Activated B cell treated with CpG ODN at 0.5 μM for 24 hours (primary cell): ENCODE data around the gene CGRRF1. TPM values are rescaled to one million over a fixed set of nuclear protein-coding genes. Genes with fewer than 3 reads are reported as not detected.

Source experiments
- ATAC-seq: fragments of 200-7000 bp; cut with Tn5 transposase; one replicate; pipeline ENCODE4 v1.10.0; 2021; ENCODE audit warnings: low read depth, mild to moderate bottlenecking, moderate library complexity
- CTCF ChIA-PET: fragments of 350-600 bp; sonication (Branson Sonifier 250); formaldehyde crosslinking; loops from one replicate; lab custom pipeline; 2021; ENCODE audit warnings: antibody characterized with exemption; lab: Charles Lee
- POLR2A ChIA-PET: fragments of 350-600 bp; sonication (Branson Sonifier 250); formaldehyde crosslinking; loops from one replicate; lab custom pipeline; 2021; ENCODE audit warnings: antibody characterized with exemption; lab: Charles Lee
- DNase-seq: peaks from one replicate; pipeline ENCODE4 v3.0.0; 2022
- H3K27ac Mint-ChIP-seq: one replicate; pipeline ENCODE4 v1.8.0; 2020; ENCODE audit warnings: mixed read lengths
- H3K27me3 Mint-ChIP-seq: one replicate; pipeline ENCODE4 v1.8.0; 2021; ENCODE audit warnings: mixed read lengths
- H3K36me3 Mint-ChIP-seq: one replicate; pipeline ENCODE4 v1.8.0; 2021; ENCODE audit warnings: low read depth, mixed read lengths
- H3K4me1 Mint-ChIP-seq: one replicate; pipeline ENCODE4 v1.8.0; 2021; ENCODE audit warnings: mixed read lengths
- H3K4me3 Mint-ChIP-seq: one replicate; pipeline ENCODE4 v1.8.0; 2020; ENCODE audit warnings: mild to moderate bottlenecking, mixed read lengths
- H3K9me3 Mint-ChIP-seq: one replicate; pipeline ENCODE4 v1.8.0; 2020; ENCODE audit warnings: mixed read lengths
- CTCF ChIP-seq: fragments of 200-600 bp; IDR thresholded peaks from one replicate; pipeline ENCODE4 v1.8.0; 2022; ENCODE audit warnings: antibody characterized with exemption, mild to moderate bottlenecking
- intact Hi-C: fragments of 100-400 bp; cut with micrococcal nuclease; formaldehyde crosslinking; loops from one replicate; pipeline ENCODE4 v1.15.1; 2024
- total RNA-seq: library from RNA; stranded (reverse); gene quantifications from 2 replicates; pipeline ENCODE4 v1.2.3, GENCODE V29; 2022

CGRRF1 gene
- total RNA-seq, 1 donor from 2014 or later = 11.9 TPM

DNA sequence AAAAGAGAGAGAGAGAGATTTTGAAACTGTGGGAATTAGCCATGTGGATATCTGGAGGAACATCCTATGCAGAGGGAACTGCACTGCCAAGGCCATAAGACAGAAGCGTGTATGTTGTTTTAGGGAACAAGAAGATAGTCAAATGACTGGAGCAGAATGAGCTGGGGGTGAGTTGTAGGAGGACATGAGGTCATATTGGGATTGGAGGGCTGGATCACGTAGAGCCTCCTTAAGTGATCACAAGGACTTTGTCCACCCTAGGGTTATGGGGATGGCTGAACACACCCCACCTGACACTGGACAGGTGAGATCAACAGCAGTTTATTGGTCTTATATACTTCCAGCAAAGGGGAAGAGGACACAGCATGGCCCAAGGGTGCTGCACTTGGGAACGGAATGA lies 8.2 kb upstream of the CGRRF1 start:
- POLR2A ChIA-PET = no interaction called here
- no peaks in the 10 kb centered on the region for H3K9me3 Mint-ChIP-seq
- intact Hi-C loops = no loop called here
- CTCF ChIA-PET = no interaction called here
- no peaks in the 10 kb centered on the region for H3K36me3 Mint-ChIP-seq
- no peak overlapping the region for H3K4me3 Mint-ChIP-seq
- H3K4me1 Mint-ChIP-seq = no peaks in the 10 kb centered on the region
- no peak overlapping the region for H3K27ac Mint-ChIP-seq
- H3K27me3 Mint-ChIP-seq = peaks cover 17% of the 10 kb centered on the region
- TF ChIP-seq CTCF = no peak
- no peak for ATAC-seq
- DNase-seq = no peak

DNA sequence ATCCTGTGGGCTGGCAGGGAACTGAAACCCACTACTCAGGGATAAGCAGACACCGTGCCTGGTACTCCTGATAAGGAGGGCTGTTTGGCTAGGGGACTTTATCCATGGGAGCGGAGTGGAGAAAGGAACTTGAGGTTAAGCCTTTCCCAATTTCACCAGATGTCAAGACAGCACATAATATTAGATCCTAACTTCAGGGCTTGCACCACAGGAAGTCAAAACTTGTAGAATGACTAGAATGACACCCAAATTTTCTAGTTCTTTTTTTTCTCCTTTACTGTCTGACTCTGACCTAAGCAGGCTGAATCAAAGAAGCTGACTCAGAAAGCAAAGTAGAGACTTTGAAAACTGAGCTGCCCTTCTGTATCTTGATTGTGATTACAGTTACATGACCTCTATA lies 7.1 kb upstream of the CGRRF1 start:
- TF ChIP-seq CTCF = no peak
- H3K4me1 Mint-ChIP-seq = no peaks in the 10 kb centered on the region
- POLR2A ChIA-PET = interaction anchor here (0.7 kb wide), 1 partner anchor 376 kb away, joined by 5 read pairs; no protein-coding TSS in a partner anchor
- H3K36me3 Mint-ChIP-seq = no peaks in the 10 kb centered on the region
- ATAC-seq (no peak), DNase-seq (no peak)
- H3K4me3 Mint-ChIP-seq = no peak overlapping the region
- H3K9me3 Mint-ChIP-seq = no peaks in the 10 kb centered on the region
- H3K27me3 Mint-ChIP-seq = peaks cover 17% of the 10 kb centered on the region
- H3K27ac Mint-ChIP-seq = no peak overlapping the region
- intact Hi-C loops = no loop called here
- CTCF ChIA-PET = no interaction called here

- no peak for ATAC-seq
- H3K27me3 Mint-ChIP-seq = peaks cover 12% of the 10 kb centered on the region
- intact Hi-C loops = no loop called here
These were observed 6.2 kb upstream of the CGRRF1 start for GRCh38 chr14:54503486-54503885.

DNA sequence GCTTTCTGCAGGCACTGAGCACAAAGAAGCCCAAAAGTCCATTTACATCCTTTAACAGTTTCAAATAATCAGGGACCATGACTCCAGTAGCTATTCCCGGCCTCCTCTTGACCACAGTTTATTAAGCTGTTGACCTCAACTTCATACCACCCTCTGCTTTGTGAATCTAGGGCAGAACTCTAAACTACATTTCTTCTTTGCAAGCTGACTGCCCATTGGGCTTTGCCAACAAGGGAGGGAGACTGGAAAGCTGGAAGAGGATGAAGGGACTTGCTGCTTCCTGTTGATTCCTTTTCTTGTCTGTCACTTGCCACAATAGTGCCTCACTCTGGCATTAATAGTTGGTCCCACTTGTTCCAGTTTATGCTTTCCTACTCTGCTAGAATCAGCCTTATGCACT lies 2.7 kb downstream of the CGRRF1 start:
- H3K4me1 Mint-ChIP-seq = peaks cover 41% of the 10 kb centered on the region
- CTCF ChIA-PET = no interaction called here
- no peak overlapping the region for H3K4me3 Mint-ChIP-seq
- peaks cover 40% of the 10 kb centered on the region for H3K36me3 Mint-ChIP-seq
- ATAC-seq = no peak
- POLR2A ChIA-PET = no interaction called here
- DNase-seq = no peak
- intact Hi-C loops = no loop called here
- peaks cover 9% of the 10 kb centered on the region for H3K9me3 Mint-ChIP-seq
- no peak for TF ChIP-seq CTCF
- peak overlapping the region; percentile 1 for H3K27ac Mint-ChIP-seq
- no peaks in the 10 kb centered on the region for H3K27me3 Mint-ChIP-seq

More at GRCh38 chr14:54503486-54503885, 6.2 kb upstream of the CGRRF1 start:
- Mint-ChIP-seq H3K27ac (no peak overlapping the region), H3K9me3 (no peaks in the 10 kb centered on the region), H3K4me3 (no peak overlapping the region), H3K4me1 (no peaks in the 10 kb centered on the region), H3K36me3 (no peaks in the 10 kb centered on the region)
- no peak for TF ChIP-seq CTCF
- POLR2A ChIA-PET = no interaction called here
- CTCF ChIA-PET = no interaction called here
- DNase-seq = no peak

- no peak for DNase-seq
- Mint-ChIP-seq H3K4me3 (no peak overlapping the region), H3K27me3 (no peaks in the 10 kb centered on the region)
These were observed 6.0 kb downstream of the CGRRF1 start for GRCh38 chr14:54515670-54516069.

More at GRCh38 chr14:54515670-54516069, 6.0 kb downstream of the CGRRF1 start:
- H3K4me1 Mint-ChIP-seq = peaks cover 30% of the 10 kb centered on the region
- peaks cover 46% of the 10 kb centered on the region for H3K36me3 Mint-ChIP-seq
- CTCF ChIA-PET = no interaction called here
- intact Hi-C loops = no loop called here
- no peak for ATAC-seq
- no peak overlapping the region for H3K27ac Mint-ChIP-seq
- TF ChIP-seq CTCF = no peak
- POLR2A ChIA-PET = no interaction called here
- peaks cover 11% of the 10 kb centered on the region for H3K9me3 Mint-ChIP-seq
